ENCODE data around the gene TRAF6.

The TRAF6 gene

GRCh38 chr11:36456156-36456555 is 53.9 kb downstream of the TRAF6 start:
- no peak for DNase-seq

DNA sequence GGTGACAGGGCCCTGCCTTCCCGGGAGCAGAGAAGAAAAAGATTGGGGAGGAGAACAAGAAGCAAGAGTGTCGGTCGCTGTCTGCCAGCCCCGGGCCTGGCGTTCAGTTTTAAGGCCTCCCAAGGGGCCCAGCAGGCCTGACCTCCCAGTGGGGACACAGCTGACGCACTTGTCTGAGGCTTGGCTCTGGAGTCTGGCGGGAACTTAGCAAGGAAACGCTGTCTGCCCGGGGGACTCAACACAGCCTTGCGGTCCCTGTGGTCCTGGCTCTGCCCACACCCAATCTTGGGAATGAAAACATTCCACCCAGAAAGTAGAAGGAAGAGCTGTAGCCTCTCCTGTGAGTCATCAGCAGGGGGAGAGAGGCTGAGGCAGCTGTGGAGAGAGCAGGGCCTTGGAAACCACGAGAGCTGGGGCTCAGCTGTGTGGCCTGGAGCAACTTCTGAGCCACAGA is 54.4 kb downstream of the TRAF6 start:
- no peak for DNase-seq

GRCh38 chr11:36454941-36455631 is 55.0 kb downstream of the TRAF6 start:
- DNase-seq: no peak

GRCh38 chr11:36454551-36454940 is 55.5 kb downstream of the TRAF6 start:
- DNase-seq: no peak

DNA sequence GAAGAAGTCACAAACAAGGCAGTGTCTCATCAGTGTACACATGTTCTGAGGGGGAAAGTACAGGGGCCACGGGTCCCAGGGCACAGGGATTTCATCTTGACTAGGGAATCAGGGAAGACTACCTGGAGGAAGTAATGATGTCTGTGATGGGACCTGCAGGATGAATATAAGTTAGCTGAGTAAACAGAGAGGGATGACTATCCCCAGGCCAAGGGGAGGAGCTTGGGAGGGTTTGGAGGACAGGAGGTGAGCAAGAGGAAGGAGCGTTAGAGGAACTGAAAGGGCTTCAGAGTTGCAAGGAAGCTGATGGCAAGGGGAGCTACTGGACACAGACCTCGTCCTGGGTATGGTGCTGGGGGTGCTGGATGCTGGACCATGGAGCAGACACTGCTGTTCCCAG is 56.4 kb downstream of the TRAF6 start:
- no peak for DNase-seq

DNA sequence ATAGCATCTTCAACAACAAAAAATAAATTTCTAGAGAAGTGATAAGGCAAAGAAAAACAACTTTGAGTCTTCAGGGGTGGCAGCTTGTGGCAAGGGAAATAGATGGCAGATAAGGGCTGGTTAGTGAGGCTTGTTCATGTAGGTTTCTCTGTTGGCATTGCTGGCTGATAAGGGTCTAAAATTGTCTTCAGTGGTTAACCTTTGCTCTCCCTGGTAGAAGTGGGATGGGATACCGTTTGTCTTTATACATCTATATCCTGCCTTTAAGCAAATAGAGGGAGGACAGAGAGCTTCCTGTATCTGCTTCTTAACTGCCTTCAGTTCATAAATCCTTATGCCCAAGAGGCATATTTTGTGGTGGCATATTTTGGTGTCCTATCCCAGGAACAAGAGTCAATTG is 57.1 kb downstream of the TRAF6 start:
- DNase-seq: no peak

DNA sequence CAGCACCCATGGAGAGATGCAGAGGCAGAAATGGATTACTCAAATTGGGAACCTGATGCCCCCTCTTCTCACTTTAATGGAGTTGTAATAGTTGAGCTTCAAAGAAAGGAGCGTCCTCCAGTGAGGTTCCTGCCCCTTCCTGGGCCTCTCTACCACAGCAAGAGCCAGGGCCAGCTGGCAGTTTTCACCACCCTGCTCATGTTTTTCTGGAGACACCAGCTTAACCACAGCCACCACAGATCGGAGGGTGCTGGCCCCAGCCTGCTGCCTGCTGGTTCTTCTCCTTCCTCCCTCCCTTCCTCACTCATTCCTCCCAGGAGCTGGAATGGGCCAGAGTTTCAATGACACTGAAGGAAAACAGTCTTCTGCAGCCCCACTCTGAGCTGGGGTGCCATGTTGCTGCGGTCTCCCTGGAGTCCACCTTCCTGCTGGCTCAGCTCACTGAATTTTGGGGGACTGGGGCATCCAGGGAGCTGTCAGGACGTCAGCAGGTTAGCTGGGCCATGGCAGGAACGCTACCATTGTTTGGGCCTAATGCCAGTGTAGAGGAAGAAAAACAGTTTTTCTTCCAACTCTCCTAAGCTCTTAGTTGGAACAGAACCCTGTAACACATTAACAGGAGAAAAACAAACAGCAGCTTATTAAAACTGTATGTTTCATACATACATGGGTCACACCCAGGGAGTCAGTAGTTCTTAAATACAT is 57.7 kb downstream of the TRAF6 start:
- no peak for DNase-seq

GRCh38 chr11:36451681-36452080 is 58.4 kb downstream of the TRAF6 start:
- DNase-seq: no peak

GRCh38 chr11:36451045-36451444 is 59.0 kb downstream of the TRAF6 start:
- no peak for DNase-seq

- DNase-seq: no peak
These were observed 59.9 kb downstream of the TRAF6 start for GRCh38 chr11:36450110-36450572.

- DNase-seq: no peak
These were observed 60.4 kb downstream of the TRAF6 start for GRCh38 chr11:36449561-36450096.

- DNase-seq: no peak
These were observed 62.1 kb downstream of the TRAF6 start for GRCh38 chr11:36447947-36448346.

DNA sequence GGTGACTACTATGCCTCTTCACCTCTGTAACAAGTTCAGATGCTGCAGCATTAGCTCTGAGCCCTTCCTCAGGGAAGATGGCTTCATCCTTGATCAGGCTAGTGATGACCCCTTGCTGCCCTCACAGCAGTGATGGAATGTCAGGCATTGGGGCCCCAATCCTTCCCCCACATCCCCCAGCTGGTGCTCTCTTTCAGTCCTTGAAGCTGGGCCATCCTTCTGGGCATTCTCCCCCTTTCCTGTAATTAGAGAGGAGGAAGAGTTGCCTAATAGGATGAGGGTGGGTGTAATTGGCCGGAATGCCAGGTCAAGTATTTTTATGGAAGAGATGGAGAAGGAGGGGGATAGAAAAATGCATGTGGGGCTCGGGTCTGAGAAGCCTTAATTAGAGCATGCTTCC is 62.6 kb downstream of the TRAF6 start:
- no peak for DNase-seq

- no peak for DNase-seq
These were observed 63.9 kb downstream of the TRAF6 start for GRCh38 chr11:36446135-36446534.

GRCh38 chr11:36443661-36444060 is 66.4 kb downstream of the TRAF6 start:
- DNase-seq: no peak

DNA sequence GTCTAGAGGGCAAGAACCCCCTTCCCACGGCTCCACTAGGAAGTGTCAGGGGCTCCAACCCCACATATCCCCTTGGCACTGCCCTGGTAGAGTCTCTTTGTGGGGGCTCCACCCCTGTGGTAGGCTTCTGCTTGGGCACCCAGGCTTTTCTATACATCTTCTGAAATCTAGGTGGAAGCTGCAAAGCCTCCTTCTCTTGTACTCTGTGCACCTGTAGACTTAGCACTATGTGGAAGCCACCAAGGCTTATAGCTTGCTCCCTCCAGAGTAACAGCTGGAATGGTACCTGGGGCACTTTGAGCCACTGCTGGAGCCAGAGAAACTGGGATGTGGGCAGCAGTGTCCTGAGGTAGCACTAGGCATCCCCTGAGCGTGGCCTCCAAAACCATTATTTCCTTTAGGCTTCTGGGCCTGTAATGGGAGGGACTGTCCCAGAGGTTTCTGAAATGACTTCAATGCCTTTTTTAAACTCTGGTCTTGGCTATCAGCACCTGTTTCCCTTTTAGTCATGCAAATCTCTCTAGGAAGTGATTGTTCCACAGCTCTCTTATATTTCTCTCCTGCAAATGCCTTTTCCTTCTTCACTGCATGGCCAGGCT is 68.4 kb downstream of the TRAF6 start:
- DNase-seq: no peak

DNA sequence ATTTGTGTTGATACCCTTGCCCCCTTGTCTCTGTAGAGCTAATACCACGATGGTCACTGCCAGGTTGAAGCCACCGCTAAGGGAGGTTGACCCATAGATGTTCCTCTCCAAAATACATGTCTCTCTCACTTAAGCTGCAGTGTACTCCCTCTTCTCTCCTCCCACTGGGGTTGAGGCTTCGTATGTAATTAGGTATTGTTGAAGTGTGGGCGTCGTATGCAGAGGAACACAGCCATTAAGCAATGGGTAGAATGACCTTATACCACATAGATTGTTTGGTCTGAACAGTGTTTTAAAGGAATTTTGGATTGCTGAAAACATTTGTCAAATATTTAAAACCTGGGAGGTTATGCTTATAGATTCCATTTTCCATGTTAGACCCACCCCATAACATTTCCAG is 71.9 kb downstream of the TRAF6 start:
- DNase-seq: no peak

DNA sequence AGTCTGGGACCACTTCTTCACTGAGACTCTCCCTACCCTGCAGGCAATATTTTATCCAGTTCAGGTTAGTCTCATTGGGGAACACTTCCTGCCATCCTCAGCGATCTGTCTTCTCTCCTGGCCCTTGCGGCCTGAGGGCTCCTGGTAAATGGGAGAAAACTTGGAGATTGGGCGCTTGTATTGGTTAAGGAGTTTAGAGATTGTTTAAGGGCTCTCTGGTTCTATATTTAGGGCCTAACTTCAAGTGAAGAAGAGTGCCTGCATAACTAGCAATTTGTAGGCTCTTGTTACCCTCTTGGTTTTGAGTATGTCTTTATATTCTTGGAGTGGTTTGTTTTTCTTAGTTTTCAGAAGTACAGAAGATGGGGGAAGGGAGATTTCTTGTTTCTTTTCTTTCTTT is 72.7 kb downstream of the TRAF6 start:
- no peak for DNase-seq

All from activated CD4-positive, alpha-beta T cell treated with anti-CD3 and anti-CD28 coated beads, Interleukin-2, amount 50 U/mL, for 1 hour (primary cell).